Measurements from ENCODE around the gene RANBP1. TPM values are rescaled to one million over a fixed set of nuclear protein-coding genes. Genes with fewer than 3 reads are reported as not detected.

The RANBP1 gene
- total and polyA plus RNA-seq, 2 of the 8 experiments (the other 6 are each of a cell fraction or from before 2014, with no cell fraction given): 343 to 484 TPM

DNA sequence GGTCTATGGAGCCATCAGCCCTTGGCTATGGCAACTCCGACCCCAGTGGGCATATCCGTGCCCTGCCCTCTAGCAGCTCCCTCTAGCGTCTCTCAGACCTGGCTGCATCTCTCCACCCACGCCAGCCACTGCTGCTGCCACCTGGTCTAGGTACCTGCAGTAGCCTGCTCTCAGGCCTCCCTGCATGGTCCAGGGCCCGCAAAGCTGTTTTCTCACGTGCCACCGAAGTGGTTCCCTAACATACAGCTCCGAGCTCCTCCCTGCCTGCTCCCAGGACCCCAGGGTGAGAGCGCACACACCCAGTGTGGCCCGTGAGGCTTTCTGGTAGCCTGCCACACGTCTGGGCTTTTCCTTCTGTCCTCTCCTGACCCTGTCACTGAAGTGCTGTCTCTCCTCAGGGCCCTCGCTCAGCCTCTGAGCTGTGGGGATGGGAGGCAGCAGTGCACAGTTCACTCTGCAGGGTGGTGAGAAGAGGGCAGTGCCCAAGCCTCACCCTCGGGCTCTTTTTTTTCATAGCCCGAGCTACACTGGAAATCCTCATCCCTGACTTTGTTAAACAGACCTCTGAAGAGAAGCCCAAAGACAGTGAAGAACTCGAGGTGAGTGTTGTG is 21.6 kb upstream of the RANBP1 start (continued):
- TF ChIP-seq, protein P1, sequence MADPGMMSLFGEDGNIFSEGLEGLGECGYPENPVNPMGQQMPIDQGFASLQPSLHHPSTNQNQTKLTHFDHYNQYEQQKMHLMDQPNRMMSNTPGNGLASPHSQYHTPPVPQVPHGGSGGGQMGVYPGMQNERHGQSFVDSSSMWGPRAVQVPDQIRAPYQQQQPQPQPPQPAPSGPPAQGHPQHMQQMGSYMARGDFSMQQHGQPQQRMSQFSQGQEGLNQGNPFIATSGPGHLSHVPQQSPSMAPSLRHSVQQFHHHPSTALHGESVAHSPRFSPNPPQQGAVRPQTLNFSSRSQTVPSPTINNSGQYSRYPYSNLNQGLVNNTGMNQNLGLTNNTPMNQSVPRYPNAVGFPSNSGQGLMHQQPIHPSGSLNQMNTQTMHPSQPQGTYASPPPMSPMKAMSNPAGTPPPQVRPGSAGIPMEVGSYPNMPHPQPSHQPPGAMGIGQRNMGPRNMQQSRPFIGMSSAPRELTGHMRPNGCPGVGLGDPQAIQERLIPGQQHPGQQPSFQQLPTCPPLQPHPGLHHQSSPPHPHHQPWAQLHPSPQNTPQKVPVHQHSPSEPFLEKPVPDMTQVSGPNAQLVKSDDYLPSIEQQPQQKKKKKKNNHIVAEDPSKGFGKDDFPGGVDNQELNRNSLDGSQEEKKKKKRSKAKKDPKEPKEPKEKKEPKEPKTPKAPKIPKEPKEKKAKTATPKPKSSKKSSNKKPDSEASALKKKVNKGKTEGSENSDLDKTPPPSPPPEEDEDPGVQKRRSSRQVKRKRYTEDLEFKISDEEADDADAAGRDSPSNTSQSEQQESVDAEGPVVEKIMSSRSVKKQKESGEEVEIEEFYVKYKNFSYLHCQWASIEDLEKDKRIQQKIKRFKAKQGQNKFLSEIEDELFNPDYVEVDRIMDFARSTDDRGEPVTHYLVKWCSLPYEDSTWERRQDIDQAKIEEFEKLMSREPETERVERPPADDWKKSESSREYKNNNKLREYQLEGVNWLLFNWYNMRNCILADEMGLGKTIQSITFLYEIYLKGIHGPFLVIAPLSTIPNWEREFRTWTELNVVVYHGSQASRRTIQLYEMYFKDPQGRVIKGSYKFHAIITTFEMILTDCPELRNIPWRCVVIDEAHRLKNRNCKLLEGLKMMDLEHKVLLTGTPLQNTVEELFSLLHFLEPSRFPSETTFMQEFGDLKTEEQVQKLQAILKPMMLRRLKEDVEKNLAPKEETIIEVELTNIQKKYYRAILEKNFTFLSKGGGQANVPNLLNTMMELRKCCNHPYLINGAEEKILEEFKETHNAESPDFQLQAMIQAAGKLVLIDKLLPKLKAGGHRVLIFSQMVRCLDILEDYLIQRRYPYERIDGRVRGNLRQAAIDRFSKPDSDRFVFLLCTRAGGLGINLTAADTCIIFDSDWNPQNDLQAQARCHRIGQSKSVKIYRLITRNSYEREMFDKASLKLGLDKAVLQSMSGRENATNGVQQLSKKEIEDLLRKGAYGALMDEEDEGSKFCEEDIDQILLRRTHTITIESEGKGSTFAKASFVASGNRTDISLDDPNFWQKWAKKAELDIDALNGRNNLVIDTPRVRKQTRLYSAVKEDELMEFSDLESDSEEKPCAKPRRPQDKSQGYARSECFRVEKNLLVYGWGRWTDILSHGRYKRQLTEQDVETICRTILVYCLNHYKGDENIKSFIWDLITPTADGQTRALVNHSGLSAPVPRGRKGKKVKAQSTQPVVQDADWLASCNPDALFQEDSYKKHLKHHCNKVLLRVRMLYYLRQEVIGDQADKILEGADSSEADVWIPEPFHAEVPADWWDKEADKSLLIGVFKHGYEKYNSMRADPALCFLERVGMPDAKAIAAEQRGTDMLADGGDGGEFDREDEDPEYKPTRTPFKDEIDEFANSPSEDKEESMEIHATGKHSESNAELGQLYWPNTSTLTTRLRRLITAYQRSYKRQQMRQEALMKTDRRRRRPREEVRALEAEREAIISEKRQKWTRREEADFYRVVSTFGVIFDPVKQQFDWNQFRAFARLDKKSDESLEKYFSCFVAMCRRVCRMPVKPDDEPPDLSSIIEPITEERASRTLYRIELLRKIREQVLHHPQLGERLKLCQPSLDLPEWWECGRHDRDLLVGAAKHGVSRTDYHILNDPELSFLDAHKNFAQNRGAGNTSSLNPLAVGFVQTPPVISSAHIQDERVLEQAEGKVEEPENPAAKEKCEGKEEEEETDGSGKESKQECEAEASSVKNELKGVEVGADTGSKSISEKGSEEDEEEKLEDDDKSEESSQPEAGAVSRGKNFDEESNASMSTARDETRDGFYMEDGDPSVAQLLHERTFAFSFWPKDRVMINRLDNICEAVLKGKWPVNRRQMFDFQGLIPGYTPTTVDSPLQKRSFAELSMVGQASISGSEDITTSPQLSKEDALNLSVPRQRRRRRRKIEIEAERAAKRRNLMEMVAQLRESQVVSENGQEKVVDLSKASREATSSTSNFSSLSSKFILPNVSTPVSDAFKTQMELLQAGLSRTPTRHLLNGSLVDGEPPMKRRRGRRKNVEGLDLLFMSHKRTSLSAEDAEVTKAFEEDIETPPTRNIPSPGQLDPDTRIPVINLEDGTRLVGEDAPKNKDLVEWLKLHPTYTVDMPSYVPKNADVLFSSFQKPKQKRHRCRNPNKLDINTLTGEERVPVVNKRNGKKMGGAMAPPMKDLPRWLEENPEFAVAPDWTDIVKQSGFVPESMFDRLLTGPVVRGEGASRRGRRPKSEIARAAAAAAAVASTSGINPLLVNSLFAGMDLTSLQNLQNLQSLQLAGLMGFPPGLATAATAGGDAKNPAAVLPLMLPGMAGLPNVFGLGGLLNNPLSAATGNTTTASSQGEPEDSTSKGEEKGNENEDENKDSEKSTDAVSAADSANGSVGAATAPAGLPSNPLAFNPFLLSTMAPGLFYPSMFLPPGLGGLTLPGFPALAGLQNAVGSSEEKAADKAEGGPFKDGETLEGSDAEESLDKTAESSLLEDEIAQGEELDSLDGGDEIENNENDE (IDR thresholded peaks at IDR 0.05; ENCODE audit: insufficient replicate concordance, low read length): no peak
- no peak for TF ChIP-seq KDM1A (IDR thresholded peaks at IDR 0.05; ENCODE audit: borderline replicate concordance, low read length)
- no peak for TF ChIP-seq SIRT6 (IDR thresholded peaks at IDR 0.05; ENCODE audit: low read length)
- no peak for TF ChIP-seq SP4 (IDR thresholded peaks at IDR 0.05; ENCODE audit: low read length)
- TF ChIP-seq, protein P2, sequence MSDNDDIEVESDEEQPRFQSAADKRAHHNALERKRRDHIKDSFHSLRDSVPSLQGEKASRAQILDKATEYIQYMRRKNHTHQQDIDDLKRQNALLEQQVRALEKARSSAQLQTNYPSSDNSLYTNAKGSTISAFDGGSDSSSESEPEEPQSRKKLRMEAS (IDR thresholded peaks at IDR 0.05): no peak
- TF ChIP-seq GABPA (IDR thresholded peaks at IDR 0.05; ENCODE audit: borderline replicate concordance, insufficient read depth, low read length): no peak
- no peak for TF ChIP-seq SP1 (IDR thresholded peaks at IDR 0.05; ENCODE audit: low read depth, low read length)
- no peak for TF ChIP-seq ZNF274 (IDR thresholded peaks at IDR 0.05; ENCODE audit: borderline replicate concordance, extremely low read depth, low read length)
- TF ChIP-seq PHF8 (conservative IDR thresholded peaks at IDR 0.05; ENCODE audit: low read depth, low read length): no peak
- no peak for TF ChIP-seq JUND (IDR thresholded peaks at IDR 0.05; ENCODE audit: low read length)
- no peak for TF ChIP-seq SRF (IDR thresholded peaks at IDR 0.05; ENCODE audit: low read depth, low read length)

Data from H1 (cell line).